Neural crest cell (in vitro differentiated cells): ENCODE data around the gene PPP1R2. TPM values are rescaled to one million over a fixed set of nuclear protein-coding genes. Genes with fewer than 3 reads are reported as not detected.

Experiments
- DNase-seq: peaks from one replicate; pipeline ENCODE4 v3.0.0; 2021; ENCODE audit warnings: low read depth, mixed read lengths, low spot score
- H3K27ac Mint-ChIP-seq: one replicate; pipeline ENCODE4 v1.8.0; 2021; ENCODE audit warnings: mild to moderate bottlenecking, mixed read lengths; ENCODE audit not compliant: unreplicated experiment
- H3K27me3 Mint-ChIP-seq: 2 replicates; pipeline ENCODE4 v1.8.0; 2021; ENCODE audit warnings: low read depth, mild to moderate bottlenecking, mixed read lengths
- H3K36me3 Mint-ChIP-seq: 2 replicates; pipeline ENCODE4 v1.8.0; 2021; ENCODE audit warnings: low read depth, mild to moderate bottlenecking, mixed read lengths
- H3K4me1 Mint-ChIP-seq: 2 replicates; pipeline ENCODE4 v1.8.0; 2021; ENCODE audit warnings: mixed read lengths
- H3K4me3 Mint-ChIP-seq: one replicate; pipeline ENCODE4 v1.8.0; 2021; ENCODE audit warnings: mild to moderate bottlenecking, mixed read lengths
- H3K9me3 Mint-ChIP-seq: 2 replicates; pipeline ENCODE4 v1.8.0; 2021; ENCODE audit warnings: mixed read lengths
- total RNA-seq: library from RNA; stranded (reverse); gene quantifications from 2 replicates; pipeline ENCODE4 v1.2.1, GENCODE V29; 2021
- TF ChIP-seq, protein P1 (sequence below): fragments of 200-600 bp; sonication (generic); conservative IDR thresholded peaks from 2 replicates; pipeline ENCODE4 v1.5.0; 2021; ENCODE audit warnings: antibody characterized with exemption, mild to moderate bottlenecking

PPP1R2 gene
- total RNA-seq, 1 donor from 2014 or later = 31.5 TPM

DNA sequence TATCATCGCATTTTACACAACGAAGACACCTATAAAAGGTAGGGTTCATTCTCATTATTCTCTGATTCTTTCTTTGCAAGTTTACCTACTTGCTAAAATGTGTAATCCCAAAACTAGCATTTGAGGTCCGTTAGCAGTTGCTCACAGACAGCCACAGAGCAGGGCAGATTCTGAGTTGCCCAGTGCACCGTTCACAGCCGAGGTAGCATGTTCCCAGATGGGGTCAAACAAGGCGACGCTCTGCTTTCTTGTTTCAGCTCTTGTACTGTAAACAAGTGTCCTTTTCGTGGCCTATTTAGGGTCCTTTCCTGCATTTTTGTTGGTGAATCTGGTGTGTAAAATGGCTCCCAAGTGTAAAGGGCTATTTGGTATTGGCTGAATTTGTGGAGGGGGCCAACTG is 3.1 kb downstream of the PPP1R2 start:
- H3K4me3 Mint-ChIP-seq = no peak overlapping the region

GRCh38 chr3:195539479-195539878 is 3.6 kb downstream of the PPP1R2 start:
- H3K9me3 Mint-ChIP-seq = peaks cover 3% of the 10 kb centered on the region
- TF ChIP-seq, protein P1, sequence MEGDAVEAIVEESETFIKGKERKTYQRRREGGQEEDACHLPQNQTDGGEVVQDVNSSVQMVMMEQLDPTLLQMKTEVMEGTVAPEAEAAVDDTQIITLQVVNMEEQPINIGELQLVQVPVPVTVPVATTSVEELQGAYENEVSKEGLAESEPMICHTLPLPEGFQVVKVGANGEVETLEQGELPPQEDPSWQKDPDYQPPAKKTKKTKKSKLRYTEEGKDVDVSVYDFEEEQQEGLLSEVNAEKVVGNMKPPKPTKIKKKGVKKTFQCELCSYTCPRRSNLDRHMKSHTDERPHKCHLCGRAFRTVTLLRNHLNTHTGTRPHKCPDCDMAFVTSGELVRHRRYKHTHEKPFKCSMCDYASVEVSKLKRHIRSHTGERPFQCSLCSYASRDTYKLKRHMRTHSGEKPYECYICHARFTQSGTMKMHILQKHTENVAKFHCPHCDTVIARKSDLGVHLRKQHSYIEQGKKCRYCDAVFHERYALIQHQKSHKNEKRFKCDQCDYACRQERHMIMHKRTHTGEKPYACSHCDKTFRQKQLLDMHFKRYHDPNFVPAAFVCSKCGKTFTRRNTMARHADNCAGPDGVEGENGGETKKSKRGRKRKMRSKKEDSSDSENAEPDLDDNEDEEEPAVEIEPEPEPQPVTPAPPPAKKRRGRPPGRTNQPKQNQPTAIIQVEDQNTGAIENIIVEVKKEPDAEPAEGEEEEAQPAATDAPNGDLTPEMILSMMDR = no peak
- peak overlapping the region; percentile 65 for H3K4me3 Mint-ChIP-seq
- H3K4me1 Mint-ChIP-seq = peaks cover 42% of the 10 kb centered on the region
- H3K36me3 Mint-ChIP-seq = peaks cover 9% of the 10 kb centered on the region
- H3K27me3 Mint-ChIP-seq = peaks cover 11% of the 10 kb centered on the region
- no peak for DNase-seq
- H3K27ac Mint-ChIP-seq = no peak overlapping the region

More for the DNA sequence above, 3.1 kb downstream of the PPP1R2 start:
- H3K4me1 Mint-ChIP-seq = peaks cover 42% of the 10 kb centered on the region
- H3K9me3 Mint-ChIP-seq = peaks cover 3% of the 10 kb centered on the region
- no peak overlapping the region for H3K27ac Mint-ChIP-seq
- no peak for DNase-seq
- TF ChIP-seq, protein P1 = no peak
- peaks cover 6% of the 10 kb centered on the region for H3K36me3 Mint-ChIP-seq
- H3K27me3 Mint-ChIP-seq = peaks cover 17% of the 10 kb centered on the region

GRCh38 chr3:195537995-195538394 is 5.1 kb downstream of the PPP1R2 start:
- H3K4me1 Mint-ChIP-seq = peaks cover 38% of the 10 kb centered on the region
- no peak for DNase-seq
- TF ChIP-seq, protein P1 = no peak
- no peaks in the 10 kb centered on the region for H3K27me3 Mint-ChIP-seq
- H3K36me3 Mint-ChIP-seq = peaks cover 9% of the 10 kb centered on the region
- H3K9me3 Mint-ChIP-seq = peaks cover 3% of the 10 kb centered on the region
- H3K27ac Mint-ChIP-seq = no peak overlapping the region
- no peak overlapping the region for H3K4me3 Mint-ChIP-seq

DNA sequence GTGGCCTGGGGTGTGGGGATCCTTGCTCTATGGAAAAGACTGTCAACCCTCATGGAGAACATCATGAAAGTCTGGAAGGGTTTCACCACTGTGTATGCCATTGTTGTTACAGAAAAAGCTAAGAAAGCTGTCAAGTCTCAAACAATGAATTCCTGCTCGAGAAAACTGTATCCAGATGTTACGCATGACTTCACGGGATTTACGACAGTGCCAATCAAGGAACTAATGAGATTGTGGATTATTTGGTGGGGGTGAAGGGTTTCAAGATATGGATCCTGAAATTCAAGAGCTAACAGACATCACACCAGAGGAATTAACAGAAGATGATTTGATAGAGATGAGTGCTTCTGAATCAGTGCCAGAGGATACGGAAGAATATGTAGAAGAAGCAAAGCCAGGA is 7.8 kb downstream of the PPP1R2 start:
- Mint-ChIP-seq H3K36me3 (peaks cover 9% of the 10 kb centered on the region), H3K4me3 (no peak overlapping the region), H3K4me1 (peaks cover 17% of the 10 kb centered on the region), H3K27ac (no peak overlapping the region), H3K27me3 (no peaks in the 10 kb centered on the region), H3K9me3 (peaks cover 3% of the 10 kb centered on the region)
- TF ChIP-seq, protein P1 = no peak
- DNase-seq = no peak

- Mint-ChIP-seq H3K4me3 (no peak overlapping the region), H3K36me3 (peaks cover 9% of the 10 kb centered on the region), H3K27me3 (no peaks in the 10 kb centered on the region), H3K9me3 (peaks cover 3% of the 10 kb centered on the region), H3K27ac (no peak overlapping the region), H3K4me1 (peaks cover 13% of the 10 kb centered on the region)
- no peak for DNase-seq
- TF ChIP-seq, protein P1 = no peak
Observed at GRCh38 chr3:195532834-195533233, 10.3 kb downstream of the PPP1R2 start.

DNA sequence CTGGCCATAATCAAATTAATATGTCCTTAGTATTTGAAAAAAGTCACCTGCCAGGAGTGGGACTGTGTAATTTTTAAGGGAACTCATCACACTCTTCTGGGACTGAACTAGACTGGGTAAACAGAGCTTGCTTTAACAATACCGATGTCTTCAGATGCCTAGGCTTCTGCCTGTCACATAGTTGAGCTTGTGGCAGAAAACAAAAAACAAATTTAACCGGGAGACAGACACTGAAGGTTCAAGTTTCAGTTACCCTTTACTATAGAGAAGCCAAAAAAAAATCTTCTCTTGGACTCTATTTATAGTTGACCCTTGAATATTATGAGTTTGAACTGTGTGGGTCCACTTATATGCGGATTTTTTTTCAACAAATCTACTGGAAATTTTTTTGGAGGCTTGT is 10.8 kb downstream of the PPP1R2 start:
- no peak overlapping the region for H3K27ac Mint-ChIP-seq
- H3K9me3 Mint-ChIP-seq = peaks cover 3% of the 10 kb centered on the region
- no peak for DNase-seq
- TF ChIP-seq, protein P1 = no peak
- H3K27me3 Mint-ChIP-seq = no peaks in the 10 kb centered on the region
- peaks cover 13% of the 10 kb centered on the region for H3K4me1 Mint-ChIP-seq
- H3K36me3 Mint-ChIP-seq = peaks cover 9% of the 10 kb centered on the region
- no peak overlapping the region for H3K4me3 Mint-ChIP-seq
